Mucosa of stomach (tissue), 1 donor: ENCODE results near the gene SYNJ2.

Source experiments
- H3K27me3 ChIP-seq: one replicate; pipeline ENCODE4 v1.7.0; 2013; ENCODE audit warnings: mild to moderate bottlenecking, low read length; ENCODE audit not compliant: control insufficient read depth, insufficient read depth
- H3K36me3 ChIP-seq: one replicate; pipeline ENCODE4 v1.7.0; 2013; ENCODE audit warnings: low read length; ENCODE audit not compliant: control insufficient read depth, insufficient read depth
- H3K4me1 ChIP-seq: one replicate; pipeline ENCODE4 v1.7.0; 2013; ENCODE audit warnings: mild to moderate bottlenecking, low read length; ENCODE audit not compliant: control insufficient read depth, insufficient read depth
- H3K4me3 ChIP-seq: one replicate; pipeline ENCODE4 v1.7.0; 2013; ENCODE audit warnings: low read length
- H3K9ac ChIP-seq: one replicate; pipeline ENCODE4 v1.7.0; 2013; ENCODE audit warnings: mild to moderate bottlenecking, low read length, moderate library complexity
- H3K9me3 ChIP-seq: one replicate; pipeline ENCODE4 v1.7.0; 2013; ENCODE audit warnings: mild to moderate bottlenecking, low read length, moderate library complexity; ENCODE audit not compliant: control insufficient read depth
- donor health status: Pancreatic carcinoma.

The SYNJ2 gene

GRCh38 chr6:158087224-158087867, 105.7 kb downstream of the SYNJ2 start:
- H3K36me3 ChIP-seq: no peaks in the 10 kb centered on the region
- no peaks in the 10 kb centered on the region for H3K9me3 ChIP-seq
- H3K4me3 ChIP-seq: no peak overlapping the region
- no peaks in the 10 kb centered on the region for H3K4me1 ChIP-seq
- H3K9ac ChIP-seq: no peak overlapping the region
- no peaks in the 10 kb centered on the region for H3K27me3 ChIP-seq

GRCh38 chr6:158092806-158093205, 111.1 kb downstream of the SYNJ2 start:
- Histone ChIP-seq H3K9me3 (no peaks in the 10 kb centered on the region), H3K36me3 (peaks cover 4% of the 10 kb centered on the region), H3K4me1 (no peaks in the 10 kb centered on the region), H3K9ac (no peak overlapping the region), H3K4me3 (no peak overlapping the region), H3K27me3 (no peaks in the 10 kb centered on the region)

GRCh38 chr6:158095031-158095430, 113.4 kb downstream of the SYNJ2 start:
- H3K9ac ChIP-seq: no peak overlapping the region
- H3K9me3 ChIP-seq: no peaks in the 10 kb centered on the region
- H3K36me3 ChIP-seq: peaks cover 4% of the 10 kb centered on the region
- H3K4me1 ChIP-seq: no peaks in the 10 kb centered on the region
- H3K27me3 ChIP-seq: no peaks in the 10 kb centered on the region
- H3K4me3 ChIP-seq: no peak overlapping the region

GRCh38 chr6:158095671-158096070, 114.0 kb downstream of the SYNJ2 start:
- Histone ChIP-seq H3K27me3 (no peaks in the 10 kb centered on the region), H3K4me1 (no peaks in the 10 kb centered on the region), H3K36me3 (peaks cover 4% of the 10 kb centered on the region), H3K9ac (no peak overlapping the region), H3K9me3 (no peaks in the 10 kb centered on the region), H3K4me3 (no peak overlapping the region)

GRCh38 chr6:158103228-158103627, 121.6 kb downstream of the SYNJ2 start:
- H3K36me3 ChIP-seq: no peaks in the 10 kb centered on the region
- H3K9me3 ChIP-seq: no peaks in the 10 kb centered on the region
- no peak overlapping the region for H3K9ac ChIP-seq
- H3K27me3 ChIP-seq: no peaks in the 10 kb centered on the region
- H3K4me3 ChIP-seq: no peak overlapping the region
- no peaks in the 10 kb centered on the region for H3K4me1 ChIP-seq

- no peak overlapping the region for H3K4me3 ChIP-seq
- no peaks in the 10 kb centered on the region for H3K4me1 ChIP-seq
- H3K9me3 ChIP-seq: no peaks in the 10 kb centered on the region
- no peak overlapping the region for H3K9ac ChIP-seq
- no peaks in the 10 kb centered on the region for H3K27me3 ChIP-seq
- H3K36me3 ChIP-seq: no peaks in the 10 kb centered on the region
Observed at GRCh38 chr6:158104696-158105095, 123.0 kb downstream of the SYNJ2 start.

GRCh38 chr6:158109748-158110147, 128.1 kb downstream of the SYNJ2 start:
- H3K4me3 ChIP-seq: no peak overlapping the region
- H3K27me3 ChIP-seq: no peaks in the 10 kb centered on the region
- H3K36me3 ChIP-seq: no peaks in the 10 kb centered on the region
- no peaks in the 10 kb centered on the region for H3K4me1 ChIP-seq
- H3K9me3 ChIP-seq: no peaks in the 10 kb centered on the region
- no peak overlapping the region for H3K9ac ChIP-seq

GRCh38 chr6:158110986-158111385, 129.3 kb downstream of the SYNJ2 start:
- Histone ChIP-seq H3K4me3 (no peak overlapping the region), H3K9me3 (no peaks in the 10 kb centered on the region), H3K9ac (no peak overlapping the region), H3K4me1 (no peaks in the 10 kb centered on the region), H3K27me3 (no peaks in the 10 kb centered on the region), H3K36me3 (no peaks in the 10 kb centered on the region)

- no peaks in the 10 kb centered on the region for H3K27me3 ChIP-seq
Observed at GRCh38 chr6:158111987-158112386, 130.3 kb downstream of the SYNJ2 start.

GRCh38 chr6:158113802-158114201, 132.1 kb downstream of the SYNJ2 start:
- H3K27me3 ChIP-seq: no peaks in the 10 kb centered on the region
- no peaks in the 10 kb centered on the region for H3K9me3 ChIP-seq
- H3K9ac ChIP-seq: no peak overlapping the region
- no peaks in the 10 kb centered on the region for H3K4me1 ChIP-seq
- no peaks in the 10 kb centered on the region for H3K36me3 ChIP-seq
- H3K4me3 ChIP-seq: no peak overlapping the region

More at GRCh38 chr6:158111987-158112386, 130.3 kb downstream of the SYNJ2 start:
- Histone ChIP-seq H3K9ac (no peak overlapping the region), H3K9me3 (no peaks in the 10 kb centered on the region), H3K4me3 (no peak overlapping the region), H3K36me3 (no peaks in the 10 kb centered on the region), H3K4me1 (no peaks in the 10 kb centered on the region)

GRCh38 chr6:158115102-158115501, 133.4 kb downstream of the SYNJ2 start:
- Histone ChIP-seq H3K4me1 (no peaks in the 10 kb centered on the region), H3K36me3 (no peaks in the 10 kb centered on the region), H3K9ac (no peak overlapping the region), H3K9me3 (no peaks in the 10 kb centered on the region), H3K27me3 (no peaks in the 10 kb centered on the region), H3K4me3 (no peak overlapping the region)

GRCh38 chr6:158115508-158115907, 133.8 kb downstream of the SYNJ2 start:
- no peaks in the 10 kb centered on the region for H3K36me3 ChIP-seq

GRCh38 chr6:158118886-158119285, 137.2 kb downstream of the SYNJ2 start:
- Histone ChIP-seq H3K4me1 (no peaks in the 10 kb centered on the region), H3K9me3 (no peaks in the 10 kb centered on the region), H3K9ac (no peak overlapping the region), H3K4me3 (no peak overlapping the region), H3K27me3 (no peaks in the 10 kb centered on the region), H3K36me3 (no peaks in the 10 kb centered on the region)

More at GRCh38 chr6:158115508-158115907, 133.8 kb downstream of the SYNJ2 start:
- H3K4me3 ChIP-seq: no peak overlapping the region
- H3K4me1 ChIP-seq: no peaks in the 10 kb centered on the region
- no peaks in the 10 kb centered on the region for H3K27me3 ChIP-seq
- no peak overlapping the region for H3K9ac ChIP-seq
- no peaks in the 10 kb centered on the region for H3K9me3 ChIP-seq
